ENCODE results near the gene CACNA1H.

CACNA1H gene

DNA sequence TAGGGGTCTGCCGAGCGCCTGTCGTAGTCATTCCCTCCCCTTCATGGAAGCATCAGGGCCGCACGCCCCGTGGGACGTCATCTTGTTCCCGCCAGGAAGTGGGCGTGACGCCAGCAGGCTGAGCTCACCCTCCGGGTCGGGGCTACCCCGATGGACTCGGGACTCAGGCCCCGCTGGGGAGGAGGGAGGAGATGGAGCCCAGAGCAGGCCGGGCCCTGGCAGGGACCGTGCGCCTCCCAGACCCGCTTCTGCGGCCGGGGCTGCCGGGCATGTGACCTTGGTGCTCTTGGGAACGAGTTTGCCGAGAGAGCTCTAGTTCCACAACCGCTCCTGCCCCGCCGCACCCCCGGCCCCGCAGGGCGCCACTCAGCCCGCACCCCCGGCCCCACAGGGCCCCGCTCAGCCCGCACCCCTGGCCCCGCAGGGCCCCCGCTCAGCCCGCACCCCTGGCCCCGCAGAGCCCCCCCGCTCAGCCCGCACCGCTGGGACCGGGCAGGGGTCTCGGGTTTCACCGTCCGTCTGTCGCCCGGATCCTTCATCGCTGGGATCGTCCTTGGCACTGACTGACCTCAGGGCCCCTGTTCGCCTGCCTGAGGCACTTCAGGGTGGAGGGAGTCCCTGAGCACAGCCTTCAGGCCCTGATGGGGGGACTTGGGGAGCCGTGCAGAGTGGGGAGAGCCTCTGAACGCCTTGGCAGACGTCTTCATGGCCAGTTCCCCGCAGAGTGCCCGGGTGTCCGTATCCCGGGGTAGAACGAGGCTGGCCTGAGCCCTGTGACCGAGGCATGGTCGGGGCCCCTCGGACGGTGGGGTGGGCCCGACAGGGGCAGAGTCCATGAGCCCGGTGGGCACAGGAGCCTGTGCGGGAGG lies 5.8 kb downstream of the CACNA1H start:
- no peak for DNase-seq (ENCODE audit: low read depth in 2 of 2)

DNA sequence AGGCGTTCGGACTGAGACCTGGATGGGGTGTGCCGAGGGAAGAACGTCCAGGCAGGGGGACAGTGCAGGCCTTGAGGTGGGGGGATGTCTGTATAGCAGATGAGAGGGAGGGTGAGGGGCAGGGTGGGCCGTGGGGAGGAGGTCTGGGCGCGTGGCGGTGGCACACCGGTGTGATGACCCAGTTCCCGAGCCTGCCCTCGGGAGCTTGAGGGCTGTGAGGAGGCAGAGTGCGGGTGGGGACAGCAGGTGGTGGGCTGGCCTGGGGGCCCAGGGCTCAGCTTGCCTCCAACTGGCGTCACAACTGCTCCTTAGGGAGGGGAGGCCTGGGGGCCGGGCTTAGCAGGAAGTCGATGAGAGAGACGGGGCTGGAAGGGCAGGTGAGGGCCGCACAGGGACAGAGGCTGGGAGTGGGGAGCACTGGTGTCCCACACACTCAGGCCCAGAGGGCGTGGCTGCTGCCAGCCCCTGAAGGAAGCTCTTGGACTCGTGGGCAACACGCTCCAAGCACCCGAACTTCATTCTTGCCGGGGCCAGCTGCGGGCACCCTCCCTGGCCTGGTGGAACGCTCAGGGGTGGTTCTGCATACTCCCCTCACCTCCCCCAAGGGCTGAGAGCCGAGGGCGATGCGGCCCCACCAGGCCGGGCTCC lies 6.5 kb downstream of the CACNA1H start:
- no peak for DNase-seq (ENCODE audit: low read depth in 2 of 2)

DNA sequence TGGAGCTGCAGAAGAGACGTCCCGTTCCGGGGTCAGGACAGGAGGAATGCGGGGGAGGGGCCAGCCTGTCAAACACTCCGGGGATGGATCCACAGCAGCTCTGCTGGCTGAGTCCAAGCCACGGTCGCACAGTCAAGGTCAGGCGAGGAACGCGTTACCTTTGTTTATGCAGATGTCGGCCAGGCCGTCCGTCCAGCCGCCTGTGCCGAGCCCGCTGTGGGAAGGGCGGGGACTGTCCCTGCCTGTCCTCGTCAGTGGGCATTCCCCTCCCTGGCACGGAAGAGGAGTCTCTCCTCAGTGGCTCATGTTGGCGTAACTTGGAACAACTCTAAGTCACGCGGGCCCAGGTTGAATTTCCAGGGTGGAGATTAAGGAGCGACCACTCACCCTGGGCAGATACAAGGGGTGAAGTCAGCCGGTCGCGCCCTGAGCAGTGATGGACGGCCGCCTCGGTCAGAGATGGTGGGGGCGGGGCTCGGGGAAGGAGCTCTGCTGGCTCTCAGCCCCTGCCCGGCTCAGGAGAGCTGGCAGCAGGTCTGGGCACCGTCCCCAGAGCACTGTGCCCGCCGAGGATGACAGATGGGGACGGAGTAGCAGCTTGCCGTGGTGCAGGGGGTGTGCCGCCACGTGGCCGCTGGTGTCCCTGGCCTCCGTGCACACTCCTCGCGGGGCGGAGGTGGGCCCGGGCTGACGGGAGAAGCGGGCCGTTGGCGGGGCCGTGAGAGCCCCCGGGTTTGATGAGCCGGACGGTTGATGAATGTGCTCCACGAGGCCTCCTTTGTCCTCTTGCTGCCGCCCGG lies 7.3 kb downstream of the CACNA1H start:
- no peak for DNase-seq (ENCODE audit: low read depth in 2 of 2)

DNA sequence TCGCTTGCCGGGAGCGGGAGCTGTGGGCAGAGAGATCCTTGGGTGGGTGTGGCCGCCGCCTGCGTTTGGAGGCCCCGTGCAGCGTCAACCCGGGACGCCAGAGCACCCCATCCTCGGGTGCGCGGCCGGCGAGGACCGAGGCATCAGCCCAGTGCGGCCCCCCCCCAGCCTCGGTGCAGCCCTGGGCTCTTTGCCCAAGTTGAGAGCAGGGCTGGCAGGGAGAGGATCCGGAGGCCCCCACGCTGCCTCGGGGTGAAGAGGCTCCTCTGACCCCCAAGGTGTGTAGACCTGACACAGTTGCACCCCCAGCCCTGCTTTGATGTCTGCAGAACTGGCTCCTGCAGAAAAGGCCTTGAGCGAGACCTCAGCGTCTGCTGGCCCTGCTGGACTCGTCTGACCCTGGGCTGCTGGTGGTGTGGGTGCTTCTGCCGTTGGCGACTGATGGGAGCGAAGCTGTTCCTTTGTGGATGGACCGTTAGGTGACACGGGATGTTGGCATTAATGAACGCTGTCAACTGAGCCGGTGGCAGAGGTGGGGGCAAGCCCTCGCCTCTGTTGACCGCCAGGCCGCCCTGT lies 8.0 kb downstream of the CACNA1H start:
- DNase-seq (ENCODE audit: low read depth in 2 of 2), result no peak

DNA sequence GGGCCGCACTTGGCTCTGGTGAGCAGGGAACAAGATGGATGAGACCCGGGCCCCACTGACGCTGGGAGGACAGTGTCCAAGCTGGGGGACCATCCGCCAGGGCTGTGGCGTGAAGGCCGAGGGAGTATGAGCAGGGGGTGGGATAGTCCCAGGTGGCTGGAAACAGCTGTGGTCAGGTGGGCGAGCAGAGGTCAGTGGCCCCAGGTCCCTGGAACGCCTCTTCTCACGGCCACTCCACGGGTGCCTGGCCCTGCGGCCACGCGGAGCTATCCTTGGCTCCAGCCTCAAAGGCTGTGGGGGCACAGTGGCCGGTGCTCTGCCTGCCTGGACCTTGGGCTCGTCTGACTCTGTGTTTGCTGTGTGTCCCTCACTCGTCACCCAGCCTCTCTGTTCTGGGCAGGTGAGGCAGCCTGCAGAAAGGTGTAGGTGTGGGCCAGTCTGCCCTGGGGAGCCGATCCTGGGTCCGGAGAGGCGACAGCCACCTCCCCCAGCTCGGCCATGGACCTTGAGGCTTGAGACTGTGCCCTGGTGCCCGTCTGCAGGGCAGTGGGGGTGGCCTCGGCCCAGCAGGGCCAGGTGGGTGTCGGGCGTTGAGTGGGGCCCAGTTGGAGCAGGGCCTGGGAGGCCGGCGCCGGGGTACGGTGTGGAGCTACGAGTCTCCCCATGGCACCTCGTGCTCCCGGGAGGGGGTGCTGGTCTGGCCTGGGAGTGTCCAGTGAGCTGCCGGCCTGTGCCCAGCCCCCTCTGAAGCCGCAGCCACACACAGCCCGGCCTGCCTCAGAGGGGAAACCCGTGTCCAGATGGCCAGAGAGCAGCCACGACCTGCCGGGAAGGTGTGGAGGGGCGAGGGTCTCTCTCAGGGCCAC lies 10.0 kb downstream of the CACNA1H start:
- DNase-seq (ENCODE audit: low read depth in 2 of 2), result no peak

DNA sequence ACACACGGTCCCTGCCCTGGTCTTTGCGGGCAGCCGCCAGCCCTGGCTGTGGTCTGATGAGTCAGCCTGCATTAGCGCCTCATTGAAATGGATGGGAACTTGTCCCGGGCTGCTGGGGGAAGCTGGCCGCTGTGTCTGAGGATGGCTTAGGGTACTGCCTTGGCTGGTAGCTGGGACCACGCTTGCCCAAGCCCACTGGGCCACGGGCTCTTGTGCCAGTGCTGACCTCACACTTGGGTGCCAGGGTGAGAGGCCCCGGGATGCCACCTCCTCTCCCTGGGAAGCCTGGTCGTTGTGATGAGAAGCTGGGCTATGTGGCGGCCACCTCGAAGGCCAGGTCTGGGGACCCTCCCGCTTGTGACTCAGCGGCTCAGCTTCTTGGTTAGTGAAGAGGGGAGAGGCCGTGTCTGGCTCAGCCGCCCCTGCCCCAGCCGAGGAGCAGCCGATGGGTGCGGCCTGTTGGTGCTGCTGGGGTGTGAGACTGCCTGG lies 10.7 kb downstream of the CACNA1H start:
- no peak for DNase-seq (ENCODE audit: low read depth in 2 of 2)

DNA sequence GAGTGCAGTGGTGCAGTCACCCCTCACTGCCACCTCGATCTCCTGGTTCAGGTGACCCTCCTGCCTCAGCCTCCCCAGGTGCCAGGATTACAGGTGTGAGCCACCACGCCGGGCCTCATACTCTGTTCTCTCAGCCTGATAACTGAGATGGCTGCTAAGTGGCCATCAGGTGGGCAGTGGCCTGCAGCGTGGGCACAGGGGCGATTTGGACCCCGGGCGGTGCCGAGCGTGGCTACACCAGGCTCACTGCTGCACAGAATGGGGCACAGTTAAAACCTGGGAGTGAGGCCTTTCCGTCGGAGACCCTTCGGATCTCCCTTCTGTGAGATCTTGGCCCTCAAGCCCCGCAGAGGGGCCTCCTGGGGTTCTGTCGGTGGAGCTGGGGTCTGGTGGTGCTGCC lies 11.5 kb downstream of the CACNA1H start:
- no peak for DNase-seq (ENCODE audit: low read depth in 2 of 2)

DNA sequence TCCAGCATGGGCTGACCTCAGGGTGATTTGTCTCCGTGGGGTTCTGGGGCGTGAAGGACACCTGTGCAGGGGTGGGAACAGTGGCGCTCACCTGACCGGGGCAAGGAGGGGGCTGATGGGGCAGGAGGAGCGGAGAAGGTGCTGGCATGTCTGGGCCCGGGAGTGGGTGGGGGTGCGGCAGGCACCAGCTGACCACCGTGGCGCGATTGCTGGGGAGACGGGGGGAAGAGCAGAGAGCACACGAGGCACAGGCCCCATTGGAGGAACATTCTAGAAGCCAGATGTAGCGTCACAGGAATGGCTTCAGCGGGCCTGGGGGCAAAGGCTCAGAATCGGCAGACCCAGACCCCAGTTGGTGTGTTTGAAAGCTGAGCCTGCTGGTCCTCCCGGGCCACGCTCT lies 12.1 kb downstream of the CACNA1H start:
- DNase-seq (ENCODE audit: low read depth in 2 of 2), result no peak

DNA sequence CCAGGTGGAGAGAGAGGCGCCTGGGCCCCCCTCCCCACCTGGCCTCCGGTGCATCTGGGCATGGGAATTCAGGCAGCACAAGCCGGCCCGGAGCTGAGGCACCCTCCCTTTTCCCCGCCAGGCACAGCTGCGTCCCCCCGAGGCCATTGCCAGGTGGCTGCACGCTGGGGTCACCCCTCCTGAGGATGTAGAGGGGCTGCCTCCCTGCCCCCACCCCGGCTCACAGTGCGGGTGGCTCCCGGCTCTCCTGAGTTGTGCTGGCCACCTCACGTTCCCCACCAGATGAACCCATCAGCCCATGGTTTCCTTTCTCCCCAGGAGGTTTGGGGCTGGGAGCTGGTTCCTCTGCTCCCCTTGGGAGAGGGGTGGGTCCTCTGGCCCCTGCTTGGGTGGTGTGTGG lies 12.6 kb downstream of the CACNA1H start:
- no peak for DNase-seq (ENCODE audit: low read depth in 2 of 2)

DNA sequence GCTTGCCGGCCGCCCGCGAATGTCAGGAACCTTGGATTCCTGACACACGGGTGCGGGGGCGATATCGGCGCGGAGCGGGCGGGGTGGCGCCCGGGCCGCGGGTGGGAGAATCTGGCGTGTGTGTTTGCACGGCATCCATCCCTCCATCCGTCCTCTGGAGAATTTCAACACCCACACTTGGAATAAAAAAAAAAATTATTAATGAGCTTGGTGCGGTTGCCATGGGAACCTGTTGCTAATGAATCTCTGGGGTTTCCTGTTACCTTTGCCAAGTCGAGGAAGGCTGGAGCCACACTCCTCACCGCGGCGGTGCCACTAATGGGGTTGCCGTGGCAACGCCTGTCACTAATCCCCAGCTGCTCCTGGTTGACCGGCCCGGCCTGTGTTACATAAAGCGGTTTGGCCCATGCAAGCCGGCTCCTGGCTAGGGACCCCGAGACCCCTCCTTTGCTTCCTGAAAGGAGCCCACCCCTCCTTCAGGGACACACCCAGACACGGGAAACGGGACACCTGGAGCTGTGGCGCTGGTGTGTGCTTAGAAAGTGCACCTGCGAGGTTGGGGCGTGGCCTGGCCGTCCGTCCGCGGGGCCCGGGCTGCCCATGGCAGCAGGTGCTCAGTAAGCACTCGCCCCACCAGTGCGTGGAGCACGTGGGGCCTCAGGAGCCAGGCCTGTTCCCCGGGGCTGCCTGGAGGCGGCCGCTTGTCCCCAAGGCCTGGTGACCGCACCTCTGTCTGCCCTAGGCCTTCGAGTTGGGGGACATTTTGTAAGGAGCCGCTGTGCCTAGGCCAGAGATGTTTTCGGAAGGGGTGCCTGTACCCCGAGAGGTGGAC lies 14.6 kb downstream of the CACNA1H start:
- DNase-seq (ENCODE audit: low read depth in 2 of 2), result no peak

DNA sequence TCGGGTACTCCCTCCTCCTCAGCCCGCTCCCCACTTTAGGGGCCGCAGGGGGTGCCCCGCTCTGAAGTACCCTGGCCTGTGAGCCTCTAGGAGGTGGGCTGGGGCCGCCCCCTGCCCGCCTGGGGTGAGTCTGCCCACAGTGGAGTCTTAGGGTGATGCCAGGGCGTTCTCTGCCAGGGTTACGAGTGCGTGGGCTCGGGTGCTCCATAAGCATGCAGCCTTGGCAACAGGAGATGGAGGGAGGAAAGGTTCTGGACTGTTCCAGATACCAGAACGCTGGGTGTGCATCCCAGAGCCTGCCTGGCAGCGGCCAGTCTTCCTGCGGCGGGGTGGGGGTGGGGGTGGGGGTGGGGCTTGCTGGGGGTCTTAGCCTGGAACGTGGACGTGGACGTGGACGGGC lies 15.9 kb downstream of the CACNA1H start:
- DNase-seq (ENCODE audit: low read depth in 2 of 2), result no peak

DNA sequence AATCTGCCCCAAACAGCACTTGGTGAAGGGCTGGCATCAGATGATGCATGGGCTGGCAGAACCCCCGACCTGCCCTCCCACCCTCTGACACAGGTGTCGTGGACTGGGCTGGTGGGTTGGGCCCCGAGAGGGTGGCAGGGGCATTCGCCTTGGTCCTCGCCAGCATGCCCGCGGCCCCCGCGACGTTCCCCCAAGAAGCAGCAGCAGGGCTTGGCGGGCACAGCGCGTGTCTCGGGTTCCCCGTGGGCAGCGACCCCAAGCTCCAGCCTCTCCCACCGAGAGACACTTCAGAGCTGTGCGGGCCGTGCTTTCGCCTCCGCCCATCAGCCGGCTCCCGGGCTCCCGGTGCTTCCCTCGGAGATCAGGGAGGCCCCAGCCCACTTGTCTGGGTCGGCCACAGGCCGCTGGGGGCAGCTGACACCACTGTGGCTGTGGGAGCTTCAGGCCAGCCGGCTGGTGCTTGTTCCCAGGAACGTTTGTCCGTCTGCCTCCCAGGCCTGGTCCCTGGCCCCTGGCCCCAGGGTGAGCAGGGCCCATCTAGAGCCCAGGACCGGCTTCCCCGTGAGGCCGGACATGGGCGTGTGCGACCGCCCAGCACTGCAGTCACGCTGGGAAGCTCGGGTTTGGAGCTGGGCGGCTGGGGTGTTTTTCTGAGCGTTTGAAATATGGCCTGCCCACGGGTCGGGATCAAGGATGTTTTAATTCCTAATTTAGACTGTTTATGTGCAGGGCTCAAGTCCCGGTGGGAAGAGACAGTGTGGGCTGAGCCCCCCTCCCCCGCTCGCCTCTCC lies 16.6 kb downstream of the CACNA1H start:
- no peak for DNase-seq (ENCODE audit: low read depth in 2 of 2)

DNA sequence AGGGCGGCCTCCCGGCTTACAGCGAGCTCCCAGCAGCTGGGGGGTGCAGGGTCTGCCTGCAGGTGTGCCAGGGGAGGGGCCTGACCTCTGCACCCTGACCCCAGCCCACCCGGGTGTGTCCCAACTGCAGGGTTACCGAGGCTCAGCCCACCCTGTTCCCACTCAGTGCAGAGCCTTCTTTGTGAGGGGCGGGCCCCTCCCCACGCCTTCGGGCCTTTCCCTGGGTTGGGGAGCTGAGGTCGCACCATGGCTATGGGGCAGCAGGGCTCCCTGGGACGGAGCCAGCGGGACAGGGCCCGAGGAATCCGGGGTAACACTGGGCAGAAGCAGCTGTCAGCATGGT lies 17.1 kb downstream of the CACNA1H start:
- no peak for DNase-seq (ENCODE audit: low read depth in 2 of 2)

DNA sequence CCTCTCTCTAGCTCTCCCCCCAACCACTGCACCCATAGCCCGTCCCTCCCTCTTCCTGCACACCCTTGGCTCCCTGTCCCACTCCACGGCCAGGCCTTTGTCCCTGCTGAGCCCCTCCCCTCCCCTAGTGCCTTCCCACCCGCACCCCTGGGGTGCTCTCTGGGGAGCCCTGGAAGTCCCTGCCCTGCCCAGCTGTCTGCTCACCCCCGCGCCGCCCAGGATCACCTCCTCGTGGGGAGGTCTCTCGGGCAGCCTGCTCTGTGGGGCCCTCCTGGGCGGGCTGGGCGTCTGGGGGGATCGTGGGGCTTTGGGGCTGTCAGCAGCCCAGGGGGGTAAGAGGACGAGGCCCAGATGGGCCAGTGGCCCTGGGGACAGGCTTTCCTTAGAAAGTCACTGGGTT lies 18.1 kb downstream of the CACNA1H start:
- no peak for DNase-seq (ENCODE audit: low read depth in 2 of 2)

DNA sequence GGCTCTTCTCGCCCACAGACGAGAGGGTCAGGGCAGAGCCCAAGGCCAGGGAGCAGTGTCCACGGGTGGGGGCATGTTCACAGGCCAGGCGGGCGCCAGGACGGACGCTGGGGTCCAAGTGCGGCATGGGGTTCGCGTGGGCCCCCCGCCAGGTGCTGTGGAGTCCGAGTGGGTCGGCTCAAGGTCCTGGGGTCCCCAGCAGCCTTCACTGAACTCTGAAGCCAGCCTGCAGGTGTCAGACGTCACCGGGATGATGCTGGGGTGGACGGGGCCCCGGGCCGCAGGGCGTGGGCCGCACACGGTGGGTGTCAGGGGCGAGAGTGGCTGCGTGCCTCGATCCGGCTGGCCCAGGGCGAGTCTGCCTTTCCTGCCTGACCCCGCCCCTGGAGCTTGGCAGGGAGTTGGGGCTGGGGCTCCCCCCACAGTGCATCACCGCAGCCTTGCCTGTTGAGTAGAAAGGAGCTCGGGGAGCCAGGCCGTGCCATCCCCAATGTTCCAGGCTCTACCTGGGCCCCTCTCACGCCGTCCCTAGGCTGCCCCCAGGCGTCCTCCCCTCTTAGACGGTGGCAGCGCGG lies 19.0 kb downstream of the CACNA1H start:
- no peak for DNase-seq (ENCODE audit: low read depth in 2 of 2)

DNA sequence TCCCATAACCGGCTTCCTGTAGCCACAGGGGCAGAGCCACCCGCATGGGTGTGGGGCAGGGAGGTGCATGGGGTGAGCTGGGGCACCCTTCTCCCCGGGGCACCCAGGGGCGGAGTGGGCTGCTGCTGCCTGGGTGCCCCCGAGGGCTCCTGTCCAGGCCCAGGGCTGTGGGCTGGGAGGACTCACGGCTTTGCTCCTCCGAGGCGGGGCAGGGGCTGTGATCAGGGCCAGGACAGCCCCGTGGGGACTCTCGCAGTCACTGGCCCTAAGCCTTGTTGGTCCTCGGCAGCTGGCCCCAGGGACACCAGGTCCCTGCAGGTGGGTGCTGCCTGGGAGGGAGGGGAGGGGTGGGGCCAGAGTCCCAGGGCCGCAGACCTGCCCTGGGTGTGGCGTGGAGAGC lies 19.7 kb downstream of the CACNA1H start:
- DNase-seq (ENCODE audit: low read depth in 2 of 2), result no peak

DNA sequence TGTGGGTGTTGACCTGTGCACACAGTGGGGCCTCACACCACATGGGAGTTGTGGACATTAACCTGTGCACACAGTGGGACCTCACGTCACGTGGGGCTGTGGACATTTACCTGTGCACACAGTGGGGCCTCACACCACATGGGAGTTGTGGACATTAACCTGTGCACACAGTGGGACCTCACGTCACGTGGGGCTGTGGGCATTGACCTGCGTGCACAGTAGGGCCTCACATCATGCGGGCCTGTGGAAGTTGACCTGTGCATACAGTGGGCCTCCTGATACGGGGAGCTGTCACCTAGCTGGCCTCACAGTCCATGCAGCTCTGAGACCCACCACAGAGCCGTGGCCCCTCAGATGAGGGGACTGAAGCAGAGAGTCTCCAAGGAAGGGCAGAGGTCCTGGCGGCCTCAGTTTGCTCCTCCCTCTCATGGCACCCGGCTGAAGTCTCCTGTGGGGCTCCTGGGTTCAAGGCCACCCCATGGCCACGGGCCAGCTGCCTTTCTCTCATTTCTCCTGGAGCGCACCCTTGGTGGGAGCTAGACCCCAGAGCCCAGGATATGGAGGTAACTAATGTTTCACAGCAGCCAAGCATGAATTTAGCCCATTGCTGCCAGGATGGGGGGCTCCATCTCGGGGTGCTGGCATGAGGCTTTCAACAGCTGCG lies 21.0 kb downstream of the CACNA1H start:
- DNase-seq (ENCODE audit: low read depth in 2 of 2), result no peak

DNA sequence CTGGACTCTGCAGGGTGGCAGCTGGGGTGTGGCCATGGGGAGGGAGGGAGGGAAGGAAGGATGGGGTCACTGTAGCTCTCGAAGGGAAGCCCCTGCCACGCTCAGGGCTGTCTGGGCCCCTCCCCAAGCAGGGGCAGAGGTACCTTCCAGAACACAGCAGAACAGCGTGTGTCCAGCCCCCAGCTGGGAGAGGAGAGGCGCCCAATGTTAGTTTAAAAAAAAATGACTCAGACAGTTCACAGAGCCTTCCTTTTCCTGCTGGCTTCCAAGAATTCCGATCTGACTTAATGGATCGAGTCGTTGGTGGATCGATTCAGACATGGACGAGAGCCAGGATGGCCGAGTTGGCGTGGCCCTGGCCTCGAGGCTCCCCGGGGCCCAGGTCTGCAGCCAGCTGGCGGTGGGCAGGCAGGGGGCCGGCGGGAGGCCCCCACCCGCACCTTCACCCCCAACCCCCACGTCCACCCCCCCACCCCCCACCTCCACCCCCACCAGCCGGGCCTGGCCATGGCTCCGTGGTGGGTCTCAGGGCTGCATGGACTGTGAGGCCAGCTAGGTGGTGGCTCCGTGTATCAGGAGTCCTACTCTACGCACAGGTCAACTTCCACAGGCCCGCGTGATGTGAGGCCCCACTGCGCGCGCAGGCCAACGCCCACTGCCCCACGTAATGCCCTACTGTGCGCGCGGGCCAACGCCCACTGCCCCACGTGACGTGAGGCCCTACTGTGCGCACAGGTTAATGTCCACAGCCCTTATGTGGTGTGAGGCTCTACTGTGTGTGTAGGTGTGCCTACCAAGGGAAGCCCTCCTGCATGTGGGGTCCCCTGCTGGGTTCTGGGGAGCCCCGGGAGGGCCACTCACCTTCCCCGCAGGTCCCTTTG lies 21.8 kb downstream of the CACNA1H start:
- no peak for DNase-seq (ENCODE audit: low read depth in 2 of 2)
